GM18526 (cell line): ENCODE results near the gene PRSS50.

Experiments used
- POLR2A ChIP-seq: IDR thresholded peaks from 3 replicates; pipeline ENCODE4 v1.6.1; 2011; ENCODE audit not compliant: insufficient read length; ENCODE audit errors: extremely low read depth

The PRSS50 gene

GRCh38 chr3:46713898-46714552 lies 3.6 kb downstream of the PRSS50 start:
- TF ChIP-seq POLR2A: no peak

DNA sequence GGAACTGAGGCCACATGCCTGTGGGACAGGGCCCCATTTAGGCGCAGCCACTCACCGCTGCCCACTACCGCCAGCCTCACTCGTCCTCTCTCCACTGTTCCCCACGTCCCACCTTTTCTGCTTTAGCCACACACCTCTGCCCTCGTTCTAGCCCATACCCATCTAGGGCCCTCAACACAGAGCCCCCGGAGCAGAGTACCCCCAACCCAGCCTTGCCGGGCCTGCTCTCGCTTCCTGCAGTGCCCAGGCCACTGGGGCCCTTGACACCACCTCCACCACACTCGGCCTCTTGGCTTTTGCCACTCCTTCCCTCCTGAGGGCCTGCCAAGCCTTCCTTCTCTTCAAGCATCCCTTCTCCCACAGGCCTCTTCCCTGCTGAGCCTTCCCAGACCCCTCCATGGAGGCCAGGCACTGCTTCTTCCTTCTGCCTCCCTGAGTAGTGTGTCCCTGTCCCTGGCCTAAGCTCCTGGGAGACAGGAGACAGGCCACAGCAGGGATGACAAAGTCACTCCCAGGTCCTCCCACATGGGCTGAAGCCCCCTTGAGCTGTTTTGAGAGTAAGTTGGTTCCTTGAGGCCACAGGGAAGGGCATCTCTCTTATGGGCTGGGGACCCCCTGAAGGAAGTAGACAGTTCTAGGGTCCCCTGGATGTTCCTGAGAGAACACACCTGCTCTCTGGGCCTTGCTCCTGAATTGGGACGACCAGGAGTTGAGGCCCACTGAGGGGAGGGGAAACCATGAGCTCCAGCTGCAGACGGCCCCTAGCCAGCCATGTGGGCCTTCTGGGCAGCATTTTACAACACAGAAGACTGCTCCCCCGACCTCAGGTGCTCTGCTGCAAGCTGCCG lies 4.4 kb downstream of the PRSS50 start:
- no peak for TF ChIP-seq POLR2A

- no peak for TF ChIP-seq POLR2A
Measured at GRCh38 chr3:46712191-46713049, 5.2 kb downstream of the PRSS50 start.

DNA sequence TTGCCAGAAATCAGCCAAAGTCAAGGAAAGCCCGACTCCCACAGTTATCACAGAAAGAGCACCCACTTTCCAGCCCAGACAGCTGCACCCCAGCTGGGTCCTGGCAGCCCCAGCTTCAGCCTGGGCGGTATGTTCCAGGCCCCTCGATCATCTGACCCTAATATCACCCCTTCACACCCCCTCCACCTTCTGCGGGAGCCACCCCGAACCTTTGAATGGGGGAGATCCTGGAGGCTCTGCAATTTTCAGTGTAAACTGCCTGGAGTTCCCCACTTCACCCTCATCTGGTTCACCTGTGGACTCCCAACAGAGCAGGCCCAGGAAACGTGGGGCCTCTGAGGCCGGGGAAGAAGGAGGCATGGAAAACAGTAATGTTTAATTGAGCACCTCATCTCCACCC lies 5.9 kb downstream of the PRSS50 start:
- TF ChIP-seq POLR2A: no peak

DNA sequence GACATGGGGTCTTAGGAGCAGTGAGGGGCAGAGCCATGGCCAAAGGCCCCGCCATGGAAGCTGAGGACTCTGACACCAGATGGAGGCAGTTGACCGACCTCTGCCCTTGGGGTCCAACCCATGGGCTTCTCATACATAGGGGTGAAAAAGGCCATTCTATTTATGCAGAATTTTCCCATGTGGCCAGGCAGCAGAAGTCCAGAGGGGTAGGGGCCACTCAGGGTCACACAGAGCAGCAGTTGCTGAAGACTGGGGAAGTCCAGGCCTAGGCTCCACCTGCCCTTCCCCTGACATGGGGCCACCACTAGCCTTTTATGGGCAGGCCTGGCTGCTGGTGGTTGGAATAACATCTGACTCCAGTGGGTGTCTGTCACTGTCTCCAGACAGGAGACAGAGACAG lies 6.4 kb downstream of the PRSS50 start:
- no peak for TF ChIP-seq POLR2A

GRCh38 chr3:46710671-46711295 lies 6.9 kb downstream of the PRSS50 start:
- no peak for TF ChIP-seq POLR2A

- no peak for TF ChIP-seq POLR2A
Measured at GRCh38 chr3:46710229-46710628, 7.4 kb downstream of the PRSS50 start.

GRCh38 chr3:46709721-46710120 lies 7.9 kb downstream of the PRSS50 start:
- TF ChIP-seq POLR2A: no peak

DNA sequence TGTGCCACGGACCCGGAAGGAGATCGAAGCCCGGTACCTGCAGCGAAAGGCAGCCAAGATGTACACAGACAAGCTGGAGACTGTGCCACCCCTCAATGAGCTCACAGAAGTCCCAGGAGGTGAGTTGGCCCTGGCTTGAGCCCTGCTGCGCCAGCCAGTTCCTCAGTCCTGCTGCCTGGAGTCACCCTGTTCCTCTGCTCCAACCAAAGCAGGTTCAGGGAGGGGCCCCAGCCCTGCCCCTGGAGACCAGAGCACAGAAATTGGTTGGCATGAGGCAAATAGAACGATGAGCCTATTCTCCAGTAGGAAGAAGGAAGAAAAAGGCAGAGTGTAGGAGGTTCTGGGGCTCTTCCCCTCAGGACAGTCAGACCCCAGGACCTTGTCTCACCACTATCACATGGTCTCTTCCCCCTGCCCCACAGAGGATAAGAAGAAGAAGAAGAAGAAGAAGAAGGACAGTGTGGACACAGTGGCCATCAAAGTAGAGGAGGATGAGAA lies 8.5 kb downstream of the PRSS50 start:
- TF ChIP-seq POLR2A: no peak

GRCh38 chr3:46708401-46709156 lies 9.1 kb downstream of the PRSS50 start:
- TF ChIP-seq POLR2A: no peak

DNA sequence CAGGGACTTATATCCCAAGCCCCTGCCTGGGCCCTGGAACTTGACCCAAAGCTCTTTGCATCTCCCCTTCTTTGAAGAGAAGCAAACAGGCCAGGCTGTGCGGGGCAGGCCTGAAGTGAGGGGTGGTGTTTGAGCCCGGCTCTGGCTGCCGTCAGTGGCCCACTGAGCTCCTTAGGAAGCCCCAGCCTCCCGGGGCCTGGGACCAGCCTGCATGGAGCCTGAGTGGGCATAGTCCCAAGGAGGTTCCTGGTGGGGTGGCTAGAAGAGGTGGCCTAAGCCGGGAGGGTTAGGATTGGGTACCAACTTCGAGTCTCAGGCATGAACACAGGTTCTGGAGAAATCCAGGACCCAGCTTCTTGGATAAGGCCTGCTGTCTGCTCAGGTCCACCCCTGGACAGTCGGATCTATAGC lies 10.1 kb downstream of the PRSS50 start:
- no peak for TF ChIP-seq POLR2A

GRCh38 chr3:46706771-46707582 lies 10.7 kb downstream of the PRSS50 start:
- no peak for TF ChIP-seq POLR2A

DNA sequence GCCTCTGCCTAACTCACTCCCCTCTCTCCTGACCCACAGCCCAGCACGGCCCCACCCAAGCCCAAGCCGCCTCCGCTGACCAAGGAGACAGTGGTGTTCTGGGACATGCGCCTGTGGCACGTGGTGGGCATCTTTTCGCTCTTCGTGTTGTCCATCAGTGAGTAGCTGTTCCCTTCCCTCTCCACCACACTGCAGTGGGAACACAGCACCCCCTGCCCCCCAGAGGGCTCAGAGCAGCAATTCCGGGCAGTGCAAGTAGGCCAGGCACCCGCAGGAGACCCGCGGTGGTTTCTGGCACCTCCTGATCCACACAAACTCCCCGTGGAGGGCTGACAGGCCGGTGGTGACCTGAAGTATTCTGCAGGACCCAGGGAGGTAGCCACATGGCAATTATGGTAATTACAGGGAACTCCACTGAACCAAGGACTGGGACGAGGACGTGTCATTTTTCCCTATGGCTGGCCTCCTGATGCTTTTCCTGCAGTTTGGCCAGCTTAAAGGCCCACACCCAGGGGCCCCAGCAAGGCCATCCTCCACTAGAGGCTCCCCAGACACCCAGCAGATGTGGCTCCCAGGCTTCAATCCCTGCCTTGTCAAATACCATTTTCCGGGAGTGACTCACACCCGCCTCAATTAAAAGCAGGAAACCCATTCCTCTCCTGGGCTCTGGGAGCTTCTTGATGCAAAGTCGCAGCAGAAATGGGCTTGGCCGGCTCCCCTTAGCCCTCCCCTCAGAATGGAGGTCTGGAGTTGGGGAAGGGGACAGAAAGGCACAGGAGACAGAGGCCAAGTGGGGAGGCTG lies 11.7 kb downstream of the PRSS50 start:
- no peak for TF ChIP-seq POLR2A
